Prostate gland (tissue), 2 donors: ENCODE data around the gene SRGAP1. TPM values are rescaled to one million over a fixed set of nuclear protein-coding genes. Genes with fewer than 3 reads are reported as not detected.

ENCODE experiments used
- DNase-seq: peaks from one replicate; pipeline ENCODE4 v3.0.0-alpha.2; 2019; ENCODE audit warnings: low spot score
- H3K27ac ChIP-seq, 2 donors: fragments of 200-600 bp; sonication (generic); 2 replicates each; pipeline ENCODE4 v1.5.1; 2017 to 2019
- H3K27me3 ChIP-seq: fragments of 200-600 bp; sonication (generic); replicated peaks from 2 replicates; pipeline ENCODE4 v1.5.1; 2019; ENCODE audit not compliant: insufficient read depth
- H3K36me3 ChIP-seq, 2 donors: fragments of 200-600 bp; sonication (generic); 1 replicate in 1 of 2; 2 replicates in 1 of 2; pipeline versions ENCODE4 v1.5.1 to v1.8.1; 2017 to 2019
- H3K4me1 ChIP-seq: fragments of 200-600 bp; sonication (generic); replicated peaks from 2 replicates; pipeline ENCODE4 v1.5.1; 2019
- H3K4me3 ChIP-seq, 2 donors: fragments of 200-600 bp; sonication (generic); 2 replicates each; pipeline ENCODE4 v1.5.1; 2017 to 2019
- H3K9me3 ChIP-seq: fragments of 200-600 bp; sonication (generic); 2 replicates; pipeline ENCODE4 v1.5.1; 2017
- POLR2A ChIP-seq: fragments of 450-650 bp; IDR thresholded peaks from one replicate; pipeline ENCODE4 v1.6.1; 2016; ENCODE audit warnings: antibody characterized with exemption, mild to moderate bottlenecking
- POLR2AphosphoS5 ChIP-seq: sonication (generic); formaldehyde crosslinking; IDR thresholded peaks from one replicate; pipeline ENCODE4 v1.6.1; 2017; ENCODE audit warnings: antibody characterized with exemption
- WGBS: methylation state at CpG from one replicate; pipeline ENCODE4 v1.1.5; 2018; 5-methylcytosine and 5-hydroxymethylcytosine counted together
- intact Hi-C: fragments of 100-400 bp; cut with DNase I; formaldehyde crosslinking; loops from one replicate; pipeline ENCODE4 v1.14.2; 2022
- total RNA-seq, 2 donors: library from RNA; depleted of rRNA; stranded (reverse); fragments of >200 nt; gene quantifications; one replicate each; pipeline ENCODE4 v1.1.0, GENCODE V29; 2016
- TF ChIP-seq, protein P1 (sequence below), 4 experiments: fragments of 200-600 bp in 2 of 4; fragments of 450-650 bp in 2 of 4; sonication (generic) in 2 of 4; IDR thresholded peaks; 1 replicate in 3 of 4; 2 replicates in 1 of 4; pipeline ENCODE4 v1.5.1; 2016 to 2019; ENCODE audit warnings: antibody characterized with exemption in 4 of 4, mild to moderate bottlenecking in 2 of 4, moderate library complexity in 2 of 4

Gene SRGAP1
- total RNA-seq, 2 donors from 2014 or later: 4.6 to 16.1 TPM

DNA sequence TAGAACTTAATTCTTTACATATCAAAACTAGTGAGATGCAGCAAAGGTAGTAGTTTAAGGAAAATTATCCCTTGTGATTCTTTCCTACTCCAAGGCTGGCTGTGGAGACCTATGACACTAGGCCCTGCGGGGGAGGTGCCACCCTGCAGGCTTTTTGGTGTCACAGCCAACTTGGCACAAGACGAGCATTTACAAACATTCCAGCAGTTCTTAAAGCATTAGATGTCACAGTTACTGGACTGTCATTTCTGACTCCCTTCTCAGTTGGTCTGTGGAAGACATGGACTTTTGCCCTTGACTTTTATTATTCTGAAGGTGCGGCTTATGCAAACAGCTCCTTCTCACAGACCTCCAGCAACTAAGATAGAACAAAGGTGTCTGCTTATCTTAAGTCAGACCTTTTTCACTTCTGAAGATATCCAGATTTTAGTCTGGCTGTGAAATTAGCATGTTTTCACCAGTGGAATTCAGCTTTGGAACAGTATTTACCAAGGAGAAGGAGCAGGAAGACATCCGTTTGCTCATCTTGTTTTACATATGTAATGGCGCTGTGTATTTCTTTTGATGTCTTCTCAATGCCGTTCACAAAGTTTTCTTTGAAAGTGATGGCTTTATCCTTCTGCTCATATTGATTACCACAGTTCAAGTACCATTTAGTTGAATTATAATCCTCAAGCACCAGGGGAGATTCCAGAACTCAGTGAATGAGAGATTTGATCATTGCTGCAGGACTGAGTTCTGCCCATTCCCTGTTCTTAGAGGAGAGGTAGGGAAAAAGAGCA is 17.9 kb downstream of the SRGAP1 start:
- Histone ChIP-seq H3K36me3 (no peaks in the 10 kb centered on the region), H3K4me3 (no peak overlapping the region), H3K4me1 (no peaks in the 10 kb centered on the region), H3K9me3 (no peaks in the 10 kb centered on the region), H3K27me3 (no peaks in the 10 kb centered on the region), H3K27ac (no peak overlapping the region)
- 43% methylated on average over 6 of the region's 6 CpGs for WGBS
- DNase-seq: peak; percentile 24
- peak; percentile 30 for TF ChIP-seq POLR2AphosphoS5
- TF ChIP-seq, protein P1, sequence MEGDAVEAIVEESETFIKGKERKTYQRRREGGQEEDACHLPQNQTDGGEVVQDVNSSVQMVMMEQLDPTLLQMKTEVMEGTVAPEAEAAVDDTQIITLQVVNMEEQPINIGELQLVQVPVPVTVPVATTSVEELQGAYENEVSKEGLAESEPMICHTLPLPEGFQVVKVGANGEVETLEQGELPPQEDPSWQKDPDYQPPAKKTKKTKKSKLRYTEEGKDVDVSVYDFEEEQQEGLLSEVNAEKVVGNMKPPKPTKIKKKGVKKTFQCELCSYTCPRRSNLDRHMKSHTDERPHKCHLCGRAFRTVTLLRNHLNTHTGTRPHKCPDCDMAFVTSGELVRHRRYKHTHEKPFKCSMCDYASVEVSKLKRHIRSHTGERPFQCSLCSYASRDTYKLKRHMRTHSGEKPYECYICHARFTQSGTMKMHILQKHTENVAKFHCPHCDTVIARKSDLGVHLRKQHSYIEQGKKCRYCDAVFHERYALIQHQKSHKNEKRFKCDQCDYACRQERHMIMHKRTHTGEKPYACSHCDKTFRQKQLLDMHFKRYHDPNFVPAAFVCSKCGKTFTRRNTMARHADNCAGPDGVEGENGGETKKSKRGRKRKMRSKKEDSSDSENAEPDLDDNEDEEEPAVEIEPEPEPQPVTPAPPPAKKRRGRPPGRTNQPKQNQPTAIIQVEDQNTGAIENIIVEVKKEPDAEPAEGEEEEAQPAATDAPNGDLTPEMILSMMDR (IDR thresholded peaks at IDR 0.05): no peak
- intact Hi-C loops: no loop called here

DNA sequence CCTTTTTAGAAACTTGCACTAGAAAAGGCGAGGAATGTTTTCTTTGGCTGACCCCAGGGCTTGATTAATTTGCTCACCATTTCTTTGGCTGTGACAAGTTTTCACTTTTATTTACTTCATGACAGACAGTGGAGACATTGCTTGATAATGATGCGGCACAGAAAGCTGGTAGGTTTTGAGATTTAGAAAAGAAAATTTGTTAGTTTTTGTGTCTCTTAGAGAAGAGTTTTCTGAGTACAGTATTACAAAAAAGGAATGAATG is 18.4 kb downstream of the SRGAP1 start:
- WGBS: 76% methylated on average over 2 of the region's 2 CpGs
- Histone ChIP-seq H3K9me3 (no peaks in the 10 kb centered on the region), H3K4me1 (no peaks in the 10 kb centered on the region), H3K27ac (no peak overlapping the region), H3K27me3 (no peaks in the 10 kb centered on the region), H3K4me3 (no peak overlapping the region), H3K36me3 (no peaks in the 10 kb centered on the region)
- intact Hi-C loops: no loop called here
- TF ChIP-seq, protein P1 (IDR thresholded peaks at IDR 0.05): no peak
- TF ChIP-seq POLR2AphosphoS5: no peak
- no peak for TF ChIP-seq POLR2A
- DNase-seq: no peak

DNA sequence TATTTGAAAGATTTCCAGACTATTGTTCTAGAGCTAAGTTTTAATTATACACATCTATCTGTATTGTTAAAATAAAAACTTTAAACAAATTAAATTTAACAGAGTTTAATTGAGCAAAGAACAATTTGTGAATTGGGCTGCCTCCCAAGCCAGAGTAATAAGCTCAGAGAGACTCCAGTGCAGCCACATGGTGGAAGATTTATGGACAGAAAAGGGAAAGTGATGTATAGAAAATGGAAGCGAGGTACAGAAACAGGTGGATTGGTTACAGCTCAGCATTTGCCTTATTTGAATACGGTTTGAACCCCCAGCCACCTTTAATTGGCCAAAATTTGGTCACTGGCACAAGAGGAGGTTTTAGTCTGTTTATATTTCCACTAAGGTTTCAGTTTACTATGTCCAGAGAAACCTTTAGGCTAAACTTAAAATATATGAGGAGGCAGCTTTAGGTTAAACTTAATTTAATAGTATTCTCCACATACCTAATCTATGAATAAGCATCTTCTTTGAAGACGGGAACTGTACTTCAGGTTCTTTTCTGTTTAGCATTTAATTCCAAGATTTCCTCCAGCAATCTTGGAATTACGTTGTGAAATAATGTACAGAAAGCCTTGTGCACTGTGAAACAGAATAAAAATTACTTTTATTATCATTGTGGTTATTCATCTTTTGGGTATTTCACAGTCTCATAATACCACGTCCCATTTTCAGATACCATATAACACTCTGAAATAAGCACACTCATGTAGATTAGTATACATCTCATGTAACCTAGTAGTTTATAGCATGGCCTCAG is 19.4 kb downstream of the SRGAP1 start:
- no peak overlapping the region for H3K4me3 ChIP-seq
- no peaks in the 10 kb centered on the region for H3K27me3 ChIP-seq
- no peaks in the 10 kb centered on the region for H3K9me3 ChIP-seq
- no peak for DNase-seq
- no peaks in the 10 kb centered on the region for H3K4me1 ChIP-seq
- TF ChIP-seq POLR2A (no peak), POLR2AphosphoS5 (no peak)
- TF ChIP-seq, protein P1 (IDR thresholded peaks at IDR 0.05): no peak
- intact Hi-C loops: no loop called here
- WGBS: 81% methylated on average over 5 of the region's 5 CpGs
- no peak overlapping the region for H3K27ac ChIP-seq
- H3K36me3 ChIP-seq: no peaks in the 10 kb centered on the region

DNA sequence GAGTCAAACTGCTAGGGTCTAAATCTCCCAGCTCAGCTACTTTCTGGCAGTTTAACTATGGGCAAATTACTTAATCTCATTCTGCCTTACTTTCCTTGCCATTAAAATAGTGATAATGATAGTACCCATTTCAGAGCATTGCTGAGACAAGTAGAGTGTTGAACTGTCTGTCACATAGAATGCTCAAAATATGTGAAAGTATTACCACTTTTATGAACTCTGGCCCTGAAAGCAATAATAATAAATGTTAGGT is 19.9 kb downstream of the SRGAP1 start:
- DNase-seq: no peak
- Histone ChIP-seq H3K9me3 (no peaks in the 10 kb centered on the region), H3K4me3 (no peak overlapping the region), H3K27ac (no peak overlapping the region), H3K27me3 (no peaks in the 10 kb centered on the region), H3K36me3 (no peaks in the 10 kb centered on the region), H3K4me1 (no peaks in the 10 kb centered on the region)
- TF ChIP-seq POLR2A (no peak), POLR2AphosphoS5 (no peak)
- TF ChIP-seq, protein P1 (IDR thresholded peaks at IDR 0.05): no peak
- intact Hi-C loops: no loop called here

DNA sequence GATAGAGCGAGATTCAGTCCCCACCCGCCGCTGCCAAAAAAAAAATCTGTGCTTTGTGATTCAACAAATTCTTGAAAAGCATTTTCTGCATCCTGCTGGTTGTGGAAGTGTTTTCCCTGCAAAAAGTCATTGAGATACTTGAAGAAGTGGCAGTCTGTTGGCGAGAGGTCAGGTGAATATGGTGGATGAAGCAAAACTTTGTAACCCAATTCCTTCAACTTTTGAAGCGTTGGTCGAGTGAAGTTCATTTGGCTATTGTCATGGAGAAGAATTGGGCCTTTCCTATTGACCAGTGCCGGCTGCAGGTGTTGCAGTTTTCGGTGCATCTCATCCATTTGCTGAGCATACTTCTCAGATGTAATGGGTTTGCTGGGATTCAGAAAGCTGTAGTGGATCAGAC is 20.9 kb downstream of the SRGAP1 start:
- Histone ChIP-seq H3K27ac (no peak overlapping the region), H3K27me3 (no peaks in the 10 kb centered on the region), H3K36me3 (no peaks in the 10 kb centered on the region), H3K4me3 (no peak overlapping the region), H3K9me3 (no peaks in the 10 kb centered on the region), H3K4me1 (no peaks in the 10 kb centered on the region)
- WGBS: 94% methylated on average over 8 of the region's 8 CpGs
- intact Hi-C loops: no loop called here
- no peak for DNase-seq
- no peak for TF ChIP-seq POLR2A
- TF ChIP-seq POLR2AphosphoS5: no peak
- TF ChIP-seq, protein P1 (IDR thresholded peaks at IDR 0.05): no peak
